ENCODE measurements around the gene SPSB2.
A peak's percentile ranks its signal among the peaks of the same experiment; 100 is the strongest.
"Not testable (repeated sequence)": the region's sequence is repeated elsewhere in the genome, so short reads cannot be mapped to it uniquely, and the experiment has no call there.

Gene SPSB2

DNA sequence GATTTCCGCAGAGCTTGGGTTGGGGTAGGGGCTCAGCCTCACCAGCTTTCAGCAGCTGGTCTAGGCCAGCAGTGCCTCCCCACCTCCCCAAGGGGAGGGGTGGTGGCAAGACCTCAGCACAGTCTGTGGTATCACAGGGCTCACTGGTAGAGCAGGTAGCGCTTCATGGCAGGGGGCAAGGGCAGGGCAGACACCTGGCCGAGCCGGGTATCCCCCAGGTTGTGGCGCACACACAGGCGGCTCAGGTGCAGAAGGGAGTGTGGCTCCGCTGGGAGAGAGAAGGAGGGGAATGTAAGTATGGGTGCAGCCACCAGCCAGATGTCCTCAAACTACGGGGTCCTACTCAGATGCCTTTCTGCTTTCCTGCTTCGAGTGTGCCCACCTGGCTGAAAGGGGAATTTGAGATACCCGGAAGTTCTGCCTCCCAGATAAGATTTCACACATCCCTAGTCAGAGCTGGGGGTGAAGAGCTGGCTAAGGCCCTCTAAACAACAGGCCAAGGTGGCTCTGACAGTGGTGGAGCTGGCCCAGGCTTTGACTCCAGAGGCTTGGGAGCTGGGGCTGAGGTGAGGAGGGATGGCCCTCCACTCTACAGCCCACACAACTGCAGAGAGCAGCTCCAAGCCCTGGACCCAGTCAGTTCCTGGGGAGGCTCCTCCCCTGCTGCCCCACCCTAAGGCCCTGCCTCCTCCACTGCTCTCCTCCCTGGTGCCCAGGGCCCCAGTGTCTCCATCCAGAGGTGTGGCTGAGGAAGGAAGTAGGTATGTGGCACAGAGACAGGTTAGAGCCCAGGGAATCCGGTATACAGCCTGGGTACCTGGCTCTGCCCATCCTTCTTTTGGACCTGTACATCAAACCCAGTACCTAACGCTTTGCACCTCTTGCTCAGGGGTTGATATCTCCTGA is 1.8 kb downstream of the SPSB2 start:
- DNase-seq (ENCODE audit: low read depth in 2 of 2): no peak

- DNase-seq (ENCODE audit: low read depth in 2 of 2): not testable (repeated sequence)
Measured at GRCh38 chr12:6870304-6870703, 2.8 kb downstream of the SPSB2 start.

- peak; percentile 72 to 73 for DNase-seq (ENCODE audit: low read depth in 2 of 2)
Measured at GRCh38 chr12:6869049-6870021, 3.8 kb downstream of the SPSB2 start.

GRCh38 chr12:6868211-6869048 is 4.7 kb downstream of the SPSB2 start:
- DNase-seq (ENCODE audit: low read depth in 2 of 2): no peak

DNA sequence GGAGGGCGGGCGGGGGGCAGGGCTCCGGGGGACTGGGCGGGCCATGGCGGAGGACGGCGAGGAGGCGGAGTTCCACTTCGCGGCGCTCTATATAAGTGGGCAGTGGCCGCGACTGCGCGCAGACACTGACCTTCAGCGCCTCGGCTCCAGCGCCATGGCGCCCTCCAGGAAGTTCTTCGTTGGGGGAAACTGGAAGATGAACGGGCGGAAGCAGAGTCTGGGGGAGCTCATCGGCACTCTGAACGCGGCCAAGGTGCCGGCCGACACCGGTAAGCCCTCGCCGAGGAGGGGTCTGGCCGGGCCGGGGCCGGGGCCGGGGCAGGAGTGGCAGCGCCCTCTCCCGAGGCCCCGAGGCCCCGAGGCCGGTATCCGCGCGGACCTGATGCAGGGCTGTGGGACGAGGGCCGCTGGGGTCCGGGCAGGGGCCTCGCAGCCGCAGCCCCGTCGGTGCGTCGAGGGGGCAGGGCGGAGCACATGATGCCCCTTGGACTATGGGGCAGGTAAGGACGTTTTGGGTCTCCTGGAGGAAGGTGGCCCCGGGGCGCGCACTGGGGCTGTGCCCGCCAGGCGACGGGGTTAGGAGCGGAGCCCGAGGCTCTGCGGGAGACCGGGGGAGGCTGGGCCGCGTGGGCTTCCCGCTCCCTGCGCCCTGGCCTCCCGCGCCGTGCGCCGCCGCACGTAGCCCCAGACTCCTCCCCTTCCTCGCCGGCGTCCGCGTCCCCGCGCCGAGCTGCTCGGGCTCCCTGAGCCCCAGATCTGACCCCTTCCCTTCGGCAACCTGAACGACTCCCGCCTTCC is 5.5 kb downstream of the SPSB2 start, which contains the start of gene TPI1:
TSS of gene TPI1 (plus strand) at position 119 of the 798 bp plus-strand sequence. CDS start at position 155, 36 bp downstream.
- peak; percentile 53 to 59 for DNase-seq (ENCODE audit: low read depth in 2 of 2)

GRCh38 chr12:6866920-6867412 is 6.1 kb downstream of the SPSB2 start:
- DNase-seq (ENCODE audit: low read depth in 2 of 2): no peak

DNA sequence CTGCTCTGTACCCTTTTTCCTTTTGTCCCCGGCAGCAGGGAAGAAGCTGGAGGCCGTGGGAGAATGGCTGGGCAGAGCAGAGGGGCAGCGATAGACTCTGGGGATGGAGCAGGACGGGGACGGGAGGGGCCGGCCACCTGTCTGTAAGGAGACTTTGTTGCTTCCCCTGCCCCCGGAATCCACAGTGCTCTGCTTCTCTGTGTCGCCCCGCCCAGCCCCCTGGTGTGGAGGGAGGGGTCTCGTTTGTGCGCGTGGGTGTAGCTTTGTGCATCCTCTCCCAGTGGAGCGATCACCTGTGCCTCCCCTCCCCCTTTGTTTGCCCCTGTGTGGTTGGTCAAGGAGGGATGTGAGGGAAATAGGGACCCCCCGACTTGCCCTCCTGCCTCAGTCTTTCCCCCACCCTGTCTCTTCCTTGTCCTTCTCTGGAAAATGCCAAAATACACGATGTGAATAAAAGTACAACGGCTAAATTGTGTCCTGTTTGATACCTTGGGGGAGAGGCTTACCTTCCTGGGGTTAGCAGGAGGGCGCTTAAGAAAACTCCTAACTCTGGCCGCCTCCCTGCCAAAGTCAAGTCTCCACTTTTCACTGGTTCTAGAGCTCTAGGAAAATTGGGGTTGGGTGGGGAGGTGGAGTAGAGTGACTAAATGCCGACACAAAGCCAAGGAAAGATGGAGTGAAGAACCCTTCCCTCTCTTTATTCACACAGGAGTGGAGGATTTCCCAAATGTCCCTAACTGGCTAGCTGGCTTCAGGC is 6.8 kb downstream of the SPSB2 start:
- no peak for DNase-seq (ENCODE audit: low read depth in 2 of 2)

- DNase-seq (ENCODE audit: low read depth in 2 of 2): not testable (repeated sequence)
Measured at GRCh38 chr12:6865307-6865706, 7.8 kb downstream of the SPSB2 start.

DNA sequence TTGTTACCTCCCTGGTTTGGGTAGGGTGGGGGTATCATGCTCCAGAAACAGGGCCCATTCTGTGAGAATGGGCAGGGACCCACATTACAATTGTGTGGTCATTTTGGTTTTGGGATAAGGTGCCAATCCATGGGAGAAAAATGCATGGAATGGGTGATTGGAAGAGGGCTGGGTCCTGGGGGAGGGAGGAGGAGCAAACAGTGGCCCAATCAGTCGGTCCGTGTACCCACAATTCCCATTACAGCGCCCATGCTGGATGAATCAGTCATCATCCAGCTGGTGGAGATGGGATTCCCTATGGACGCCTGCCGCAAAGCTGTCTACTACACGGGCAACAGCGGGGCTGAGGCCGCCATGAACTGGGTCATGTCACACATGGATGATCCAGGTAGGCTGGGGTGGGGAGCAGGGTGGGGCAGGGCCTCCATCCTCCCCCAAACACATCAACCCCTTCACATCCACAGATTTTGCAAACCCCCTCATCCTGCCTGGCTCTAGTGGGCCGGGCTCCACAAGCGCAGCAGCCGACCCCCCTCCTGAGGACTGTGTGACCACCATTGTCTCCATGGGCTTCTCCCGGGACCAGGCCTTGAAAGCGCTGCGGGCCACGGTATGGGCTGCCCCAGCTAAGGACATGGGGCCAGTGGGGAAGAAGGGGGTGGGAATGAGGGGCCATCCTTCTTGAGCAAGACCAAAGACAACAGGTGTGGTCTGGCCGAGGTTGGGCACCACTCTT is 9.3 kb downstream of the SPSB2 start:
- no peak for DNase-seq (ENCODE audit: low read depth in 2 of 2)

- no peak for DNase-seq (ENCODE audit: low read depth in 2 of 2)
Measured at GRCh38 chr12:6863033-6863432, 10.1 kb downstream of the SPSB2 start.

DNA sequence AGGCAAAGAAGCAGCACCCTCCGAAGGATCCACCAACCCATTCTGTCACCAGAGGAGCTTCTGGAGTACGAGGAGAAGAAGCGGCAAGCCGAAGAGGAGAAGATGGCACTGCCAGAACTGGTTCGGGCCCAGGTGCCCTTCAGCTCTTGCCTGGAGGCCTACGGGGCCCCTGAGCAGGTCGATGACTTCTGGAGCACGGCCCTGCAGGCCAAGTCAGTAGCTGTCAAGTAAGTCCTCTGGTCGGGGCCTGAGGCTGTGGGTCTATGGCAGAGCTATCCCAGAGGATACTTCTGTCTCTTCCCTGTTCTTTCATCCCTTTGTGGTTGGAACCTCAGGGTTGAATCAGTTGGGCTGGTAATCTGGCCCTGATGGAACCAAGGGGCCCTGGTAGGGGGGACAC is 11.7 kb downstream of the SPSB2 start:
- DNase-seq (ENCODE audit: low read depth in 2 of 2): no peak

- no peak for DNase-seq (ENCODE audit: low read depth in 2 of 2)
Measured at GRCh38 chr12:6860942-6861341, 12.2 kb downstream of the SPSB2 start.

- DNase-seq (ENCODE audit: low read depth in 2 of 2): no peak
Measured at GRCh38 chr12:6860116-6860515, 13.0 kb downstream of the SPSB2 start.

GRCh38 chr12:6858799-6859198 is 14.3 kb downstream of the SPSB2 start:
- DNase-seq (ENCODE audit: low read depth in 2 of 2): no peak

GRCh38 chr12:6855322-6855721 is 17.8 kb downstream of the SPSB2 start:
- no peak for DNase-seq (ENCODE audit: low read depth in 2 of 2)

DNA sequence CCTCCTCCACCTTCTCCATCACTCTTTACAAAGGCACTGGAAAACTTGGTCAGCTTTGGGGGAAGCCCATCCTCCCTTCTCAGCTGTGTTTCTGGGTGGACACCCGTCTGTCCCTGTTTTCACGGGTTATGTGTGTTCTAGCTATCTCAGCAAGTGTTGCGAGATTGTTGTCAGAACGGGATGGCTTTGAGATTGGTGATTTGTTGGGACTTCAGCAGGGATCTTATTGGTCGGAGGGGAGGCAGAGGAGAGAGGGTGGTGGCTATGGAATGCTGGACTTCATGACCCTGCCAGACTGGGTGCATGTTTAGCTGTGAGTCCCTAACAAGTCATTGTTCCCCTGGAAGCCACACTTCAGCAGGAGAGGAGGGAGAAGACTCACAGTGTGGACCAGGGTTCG is 19.1 kb downstream of the SPSB2 start:
- no peak for DNase-seq (ENCODE audit: low read depth in 2 of 2)

- no peak for DNase-seq (ENCODE audit: low read depth in 2 of 2)
Measured at GRCh38 chr12:6853626-6854025, 19.5 kb downstream of the SPSB2 start.

DNA sequence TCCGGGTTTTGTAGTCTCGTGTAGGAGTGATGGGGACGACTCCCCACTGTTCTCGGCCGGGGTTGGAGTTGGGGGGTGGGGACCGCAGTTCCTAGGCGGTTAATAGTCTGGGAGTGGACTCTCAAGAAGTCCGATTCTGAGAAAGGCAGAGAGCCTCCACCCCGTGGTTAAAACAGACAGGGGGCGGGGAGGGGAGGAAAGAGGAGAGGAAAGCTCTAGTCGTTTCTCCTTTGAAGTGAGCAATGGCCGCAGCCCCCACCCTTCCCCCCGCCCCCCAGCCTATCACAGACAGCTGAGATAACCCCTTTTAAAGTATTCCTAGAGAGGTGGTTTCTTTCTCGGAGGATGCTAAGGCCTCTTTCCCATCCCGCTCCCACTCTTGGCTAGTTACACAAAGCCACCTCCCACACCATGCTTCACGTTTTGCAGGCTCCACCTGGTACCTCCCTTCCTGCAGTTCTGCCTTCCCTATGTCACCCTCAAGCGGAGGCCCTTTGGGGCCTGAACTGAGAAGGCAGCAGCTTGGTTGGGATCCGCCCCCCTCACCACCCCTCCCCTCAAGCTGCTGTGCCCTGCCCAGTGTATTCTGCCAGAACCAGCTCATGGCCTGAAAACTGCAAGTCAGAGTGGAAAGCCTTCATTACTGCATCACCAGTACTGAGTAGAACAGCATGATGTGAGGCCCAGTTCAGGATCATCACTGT is 20.3 kb downstream of the SPSB2 start:
- DNase-seq (ENCODE audit: low read depth in 2 of 2): no peak
